ENCODE data around the gene ZNF569.

Gene ZNF569

GRCh38 chr19:37466798-37467607 lies at the start of gene ZNF569:
Gene ZNF569 (minus strand): TSS chr19:37467444. CDS start chr19:37444921, 22,523 bp downstream.
- peaks cover 32% of the 10 kb centered on the region for H3K36me3 Mint-ChIP-seq (ENCODE audit: low read depth)
- H3K4me1 Mint-ChIP-seq (ENCODE audit: low read depth): peaks cover 23% of the 10 kb centered on the region
- peak; percentile 85 for DNase-seq (ENCODE audit: low spot score)
- H3K9me3 Mint-ChIP-seq: peaks cover 23% of the 10 kb centered on the region
- peak within 1 kb of the TSS; percentile 94 for H3K4me3 Mint-ChIP-seq
- H3K27ac Mint-ChIP-seq: peak within 1 kb of the TSS; percentile 94
- no peaks in the 10 kb centered on the region for H3K27me3 Mint-ChIP-seq (ENCODE audit: low read depth)

GRCh38 chr19:37513397-37513796 lies 46.2 kb upstream of the ZNF569 start:
- Mint-ChIP-seq H3K4me3 (no peak overlapping the region), H3K36me3 (ENCODE audit: low read depth) (peaks cover 2% of the 10 kb centered on the region), H3K4me1 (ENCODE audit: low read depth) (no peaks in the 10 kb centered on the region), H3K27ac (no peak overlapping the region), H3K9me3 (peaks cover 51% of the 10 kb centered on the region), H3K27me3 (ENCODE audit: low read depth) (no peaks in the 10 kb centered on the region)
- DNase-seq (ENCODE audit: low spot score): no peak

- Mint-ChIP-seq H3K27me3 (ENCODE audit: low read depth) (no peaks in the 10 kb centered on the region), H3K36me3 (ENCODE audit: low read depth) (peaks cover 2% of the 10 kb centered on the region), H3K4me1 (ENCODE audit: low read depth) (no peaks in the 10 kb centered on the region), H3K27ac (no peak overlapping the region), H3K4me3 (no peak overlapping the region), H3K9me3 (peaks cover 50% of the 10 kb centered on the region)
- DNase-seq (ENCODE audit: low spot score): no peak
Observed at GRCh38 chr19:37511821-37512220, 44.6 kb upstream of the ZNF569 start.

GRCh38 chr19:37511186-37511585 lies 43.9 kb upstream of the ZNF569 start:
- DNase-seq (ENCODE audit: low spot score): no peak
- H3K9me3 Mint-ChIP-seq: peaks cover 50% of the 10 kb centered on the region
- H3K4me3 Mint-ChIP-seq: no peak overlapping the region
- no peaks in the 10 kb centered on the region for H3K4me1 Mint-ChIP-seq (ENCODE audit: low read depth)
- H3K36me3 Mint-ChIP-seq (ENCODE audit: low read depth): peaks cover 2% of the 10 kb centered on the region
- H3K27me3 Mint-ChIP-seq (ENCODE audit: low read depth): no peaks in the 10 kb centered on the region
- H3K27ac Mint-ChIP-seq: no peak overlapping the region

GRCh38 chr19:37507167-37507464 lies 39.9 kb upstream of the ZNF569 start:
- H3K9me3 Mint-ChIP-seq: peaks cover 38% of the 10 kb centered on the region
- no peak overlapping the region for H3K4me3 Mint-ChIP-seq
- H3K36me3 Mint-ChIP-seq (ENCODE audit: low read depth): no peaks in the 10 kb centered on the region
- no peaks in the 10 kb centered on the region for H3K27me3 Mint-ChIP-seq (ENCODE audit: low read depth)
- H3K27ac Mint-ChIP-seq: no peak overlapping the region
- H3K4me1 Mint-ChIP-seq (ENCODE audit: low read depth): no peaks in the 10 kb centered on the region
- no peak for DNase-seq (ENCODE audit: low spot score)

- Mint-ChIP-seq H3K27ac (no peak within 1 kb of the TSS), H3K36me3 (ENCODE audit: low read depth) (no peaks in the 10 kb centered on the region), H3K9me3 (peaks cover 40% of the 10 kb centered on the region), H3K27me3 (ENCODE audit: low read depth) (no peaks in the 10 kb centered on the region), H3K4me1 (ENCODE audit: low read depth) (no peaks in the 10 kb centered on the region), H3K4me3 (no peak within 1 kb of the TSS)
- DNase-seq (ENCODE audit: low spot score): peak; percentile 30
Observed at GRCh38 chr19:37506387-37507166, 39.3 kb upstream of the ZNF569 start, which contains the start of gene ZNF793. Gene ZNF793 (plus strand): TSS chr19:37506939. CDS start chr19:37523440, 16,501 bp downstream.

- Mint-ChIP-seq H3K27ac (no peak overlapping the region), H3K27me3 (ENCODE audit: low read depth) (no peaks in the 10 kb centered on the region), H3K9me3 (peaks cover 41% of the 10 kb centered on the region), H3K4me1 (ENCODE audit: low read depth) (no peaks in the 10 kb centered on the region), H3K4me3 (no peak overlapping the region), H3K36me3 (ENCODE audit: low read depth) (no peaks in the 10 kb centered on the region)
- no peak for DNase-seq (ENCODE audit: low spot score)
Observed at GRCh38 chr19:37505958-37506386, 38.7 kb upstream of the ZNF569 start.

- no peaks in the 10 kb centered on the region for H3K4me1 Mint-ChIP-seq (ENCODE audit: low read depth)
- H3K4me3 Mint-ChIP-seq: no peak overlapping the region
- no peak overlapping the region for H3K27ac Mint-ChIP-seq
- H3K36me3 Mint-ChIP-seq (ENCODE audit: low read depth): no peaks in the 10 kb centered on the region
- DNase-seq (ENCODE audit: low spot score): no peak
- peaks cover 63% of the 10 kb centered on the region for H3K9me3 Mint-ChIP-seq
- H3K27me3 Mint-ChIP-seq (ENCODE audit: low read depth): no peaks in the 10 kb centered on the region
Observed at GRCh38 chr19:37492213-37492612, 25.0 kb upstream of the ZNF569 start.

GRCh38 chr19:37484406-37485168 lies 17.3 kb upstream of the ZNF569 start:
- Mint-ChIP-seq H3K4me1 (ENCODE audit: low read depth) (no peaks in the 10 kb centered on the region), H3K27ac (no peak overlapping the region), H3K36me3 (ENCODE audit: low read depth) (peaks cover 38% of the 10 kb centered on the region), H3K9me3 (peaks cover 68% of the 10 kb centered on the region), H3K4me3 (no peak overlapping the region), H3K27me3 (ENCODE audit: low read depth) (no peaks in the 10 kb centered on the region)
- DNase-seq (ENCODE audit: low spot score): no peak

- DNase-seq (ENCODE audit: low spot score): no peak
- H3K4me1 Mint-ChIP-seq (ENCODE audit: low read depth): peaks cover 17% of the 10 kb centered on the region
- no peaks in the 10 kb centered on the region for H3K27me3 Mint-ChIP-seq (ENCODE audit: low read depth)
- no peak overlapping the region for H3K4me3 Mint-ChIP-seq
- H3K9me3 Mint-ChIP-seq: peaks cover 29% of the 10 kb centered on the region
- no peak overlapping the region for H3K27ac Mint-ChIP-seq
- peaks cover 36% of the 10 kb centered on the region for H3K36me3 Mint-ChIP-seq (ENCODE audit: low read depth)
Observed at GRCh38 chr19:37472165-37472564, 4.9 kb upstream of the ZNF569 start.

- Mint-ChIP-seq H3K4me1 (ENCODE audit: low read depth) (peaks cover 23% of the 10 kb centered on the region), H3K27ac (no peak overlapping the region), H3K36me3 (ENCODE audit: low read depth) (peaks cover 28% of the 10 kb centered on the region), H3K4me3 (peak overlapping the region; percentile 87), H3K27me3 (ENCODE audit: low read depth) (no peaks in the 10 kb centered on the region), H3K9me3 (peaks cover 17% of the 10 kb centered on the region)
- no peak for DNase-seq (ENCODE audit: low spot score)
Observed at GRCh38 chr19:37470216-37470615, 3.0 kb upstream of the ZNF569 start.

GRCh38 chr19:37468961-37469777 lies 1.9 kb upstream of the ZNF569 start, which contains the start of gene ZNF570:
Gene ZNF570 (plus strand): TSS chr19:37469356. CDS start chr19:37470355, 999 bp downstream.
- Mint-ChIP-seq H3K9me3 (peaks cover 23% of the 10 kb centered on the region), H3K27me3 (ENCODE audit: low read depth) (no peaks in the 10 kb centered on the region), H3K4me1 (ENCODE audit: low read depth) (peaks cover 23% of the 10 kb centered on the region), H3K36me3 (ENCODE audit: low read depth) (peaks cover 33% of the 10 kb centered on the region), H3K4me3 (peak within 1 kb of the TSS; percentile 94), H3K27ac (peak within 1 kb of the TSS; percentile 93)
- DNase-seq (ENCODE audit: low spot score): peak; percentile 87

GRCh38 chr19:37467608-37468090 lies 405 bp upstream of the ZNF569 start:
- H3K27ac Mint-ChIP-seq: peak overlapping the region; percentile 94
- no peaks in the 10 kb centered on the region for H3K27me3 Mint-ChIP-seq (ENCODE audit: low read depth)
- H3K9me3 Mint-ChIP-seq: peaks cover 23% of the 10 kb centered on the region
- H3K4me3 Mint-ChIP-seq: peak overlapping the region; percentile 94
- H3K36me3 Mint-ChIP-seq (ENCODE audit: low read depth): peaks cover 32% of the 10 kb centered on the region
- peaks cover 23% of the 10 kb centered on the region for H3K4me1 Mint-ChIP-seq (ENCODE audit: low read depth)
- DNase-seq (ENCODE audit: low spot score): no peak

All from T-helper 2 cell treated with Interferon-gamma antibody and Interleukin-4, amounts not matched to agents 5 μg/mL and 100 μg/mL, for 36 hours (primary cell).